Retina (tissue), 1 donor: Measurements from ENCODE around the gene NOB1.
"Not testable (repeated sequence)": the region's sequence is repeated elsewhere in the genome, so short reads cannot be mapped to it uniquely, and the experiment has no call there.

Experiments
- DNase-seq: peaks from one replicate; pipeline ENCODE4 v3.0.0-alpha.2; 2016

Gene NOB1

GRCh38 chr16:69754469-69755310 is at the start of gene NOB1:
TSS of gene NOB1 (minus strand) at chr16:69754926. CDS start at chr16:69754910, 16 bp downstream.
- peak; percentile 98 for DNase-seq

GRCh38 chr16:69804297-69804696 is 49.6 kb upstream of the NOB1 start:
- no peak for DNase-seq

- no peak for DNase-seq
Observed at GRCh38 chr16:69799611-69800031, 44.9 kb upstream of the NOB1 start.

DNA sequence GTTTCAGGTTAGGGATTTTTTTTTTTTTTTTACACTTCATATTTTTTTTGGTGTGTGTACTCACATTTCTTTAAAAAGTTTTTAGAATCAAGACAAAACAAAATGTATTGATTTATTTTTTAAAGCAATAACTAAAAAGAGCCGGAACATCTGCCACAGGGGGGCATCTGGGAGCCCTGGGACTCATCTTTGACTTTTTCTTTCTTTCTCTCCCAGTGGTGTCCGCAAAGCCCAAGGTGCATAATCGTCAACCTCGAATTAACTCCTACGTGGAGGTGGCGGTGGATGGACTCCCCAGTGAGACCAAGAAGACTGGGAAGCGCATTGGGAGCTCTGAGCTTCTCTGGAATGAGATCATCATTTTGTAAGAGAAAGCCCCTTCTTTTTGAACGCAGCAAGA is 43.7 kb upstream of the NOB1 start:
- DNase-seq = no peak

DNA sequence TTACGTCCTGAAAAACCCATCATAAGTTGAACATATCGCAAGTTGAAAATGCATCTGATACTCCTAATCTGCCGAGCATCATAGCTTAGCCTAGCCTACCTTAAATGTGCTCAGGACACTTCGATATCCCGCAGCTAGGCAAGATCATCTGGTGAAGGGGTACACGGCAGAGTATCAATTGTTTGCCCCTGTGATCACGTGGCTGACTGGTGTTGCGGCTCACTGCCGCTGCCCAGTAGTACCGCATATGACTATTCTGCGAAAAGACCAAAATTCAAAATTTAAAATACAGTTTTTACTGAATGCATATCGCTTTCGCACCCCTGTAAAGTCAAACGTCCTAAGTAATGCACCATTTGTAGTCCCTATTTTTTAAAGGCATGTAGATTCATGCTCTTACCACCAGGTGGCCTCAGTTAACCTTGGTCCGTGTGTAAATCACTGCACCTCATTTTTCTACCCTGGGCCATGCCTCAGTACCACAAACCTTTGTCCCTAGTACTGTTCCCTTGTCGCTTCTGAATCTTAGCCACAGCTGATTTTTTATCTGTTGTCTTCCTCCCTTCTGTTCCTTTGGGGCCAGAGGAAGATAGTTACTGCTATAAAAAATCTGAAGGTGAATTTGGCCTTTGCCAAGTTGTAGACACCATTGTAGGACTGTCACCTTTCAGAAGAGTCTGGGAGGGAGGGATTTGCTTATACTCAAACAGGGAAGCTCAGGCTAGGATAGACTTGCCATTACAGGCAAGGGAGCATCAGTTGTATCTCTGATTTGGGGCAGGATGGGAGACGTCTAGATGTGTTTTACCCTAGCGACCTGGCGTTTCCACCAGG is 41.8 kb upstream of the NOB1 start:
- DNase-seq = peak; percentile 75

DNA sequence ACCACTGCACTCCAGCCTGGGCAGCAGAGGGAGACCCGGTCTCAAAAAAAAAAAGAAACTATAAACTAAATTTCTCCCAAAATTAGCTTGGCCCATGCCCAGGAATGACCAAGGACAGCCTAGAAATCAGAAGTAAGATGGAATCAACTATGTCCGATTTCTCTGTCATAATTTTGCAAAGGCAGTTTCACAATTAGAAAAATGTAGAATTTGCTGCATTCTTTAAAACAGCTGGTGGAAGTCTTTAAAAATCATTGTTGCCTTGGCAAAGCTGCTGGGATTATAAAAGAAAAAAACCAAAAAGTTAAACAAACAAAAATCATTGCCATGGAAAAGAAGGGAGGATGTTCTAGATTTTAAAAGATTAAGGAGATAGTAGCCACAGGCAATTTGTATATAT is 39.8 kb upstream of the NOB1 start:
- no peak for DNase-seq

GRCh38 chr16:69793526-69793925 is 38.8 kb upstream of the NOB1 start:
- no peak for DNase-seq

DNA sequence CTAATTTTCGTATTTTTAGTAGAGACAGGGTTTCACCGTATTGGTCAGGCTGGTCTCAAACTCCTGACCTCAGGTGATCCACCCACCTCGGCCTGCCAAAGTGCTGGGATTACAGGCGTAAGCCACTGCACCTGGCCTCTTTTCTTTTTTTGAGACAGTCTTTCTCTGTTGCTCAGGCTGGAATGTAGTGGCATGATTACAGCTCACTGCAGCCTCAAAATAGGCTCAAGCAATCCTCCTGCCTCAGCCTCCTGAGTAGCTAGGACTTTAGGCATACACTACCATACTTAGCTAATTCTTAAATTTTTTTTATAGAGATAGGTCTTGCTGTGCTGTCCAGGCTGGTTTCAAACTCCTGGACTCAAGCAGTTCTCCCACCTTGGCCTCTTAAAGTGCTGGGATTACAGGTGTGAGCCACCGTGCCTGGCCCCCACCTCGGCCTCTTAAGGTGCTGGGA is 36.7 kb upstream of the NOB1 start:
- not testable (repeated sequence) for DNase-seq

GRCh38 chr16:69787883-69788282 is 33.2 kb upstream of the NOB1 start:
- no peak for DNase-seq

GRCh38 chr16:69784586-69784985 is 29.9 kb upstream of the NOB1 start:
- DNase-seq = no peak

- no peak for DNase-seq
Observed at GRCh38 chr16:69781118-69781517, 26.4 kb upstream of the NOB1 start.

GRCh38 chr16:69779724-69780123 is 25.0 kb upstream of the NOB1 start:
- no peak for DNase-seq

- no peak for DNase-seq
Observed at GRCh38 chr16:69775563-69775962, 20.8 kb upstream of the NOB1 start.

GRCh38 chr16:69773260-69773947 is 18.7 kb upstream of the NOB1 start:
- no peak for DNase-seq

DNA sequence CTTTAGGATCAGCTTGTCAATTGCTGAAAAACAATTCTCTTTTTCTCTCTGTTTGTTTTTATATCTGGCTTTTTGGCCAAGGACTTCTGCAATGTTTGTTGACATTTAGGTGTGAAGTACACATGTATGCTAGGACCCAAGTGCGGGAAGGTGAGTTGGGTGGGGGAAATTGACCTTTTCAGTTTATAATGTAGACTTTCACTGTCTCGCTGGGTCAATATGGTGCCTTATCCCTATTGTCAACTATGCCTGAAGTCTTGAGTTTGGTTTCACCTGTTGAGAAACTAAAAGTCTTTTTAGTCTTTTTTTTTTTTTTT is 16.9 kb upstream of the NOB1 start:
- no peak for DNase-seq

GRCh38 chr16:69769404-69769803 is 14.7 kb upstream of the NOB1 start:
- DNase-seq = no peak

DNA sequence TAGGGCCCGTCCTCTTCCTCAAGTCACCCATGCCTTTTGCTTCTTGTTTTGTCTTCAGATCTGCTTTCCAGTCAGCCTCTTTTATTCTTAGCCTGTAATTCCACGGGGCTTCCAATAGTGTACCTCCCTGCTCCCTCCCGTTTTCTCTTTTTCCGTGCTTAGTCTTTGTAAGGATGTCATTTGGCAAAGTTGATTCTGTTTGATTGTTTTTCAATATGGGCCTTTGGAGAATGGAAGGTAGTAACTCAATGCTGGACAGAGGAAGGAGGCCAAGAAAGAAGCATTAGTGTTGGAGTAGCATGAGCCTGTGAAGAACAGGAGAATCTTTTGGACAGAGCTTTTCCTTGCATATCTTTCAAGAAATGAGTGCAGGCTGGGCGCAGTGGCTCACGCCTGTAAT is 13.9 kb upstream of the NOB1 start:
- DNase-seq = no peak

GRCh38 chr16:69767459-69768229 is 12.9 kb upstream of the NOB1 start:
- no peak for DNase-seq

- no peak for DNase-seq
Observed at GRCh38 chr16:69763599-69763942, 8.8 kb upstream of the NOB1 start.

DNA sequence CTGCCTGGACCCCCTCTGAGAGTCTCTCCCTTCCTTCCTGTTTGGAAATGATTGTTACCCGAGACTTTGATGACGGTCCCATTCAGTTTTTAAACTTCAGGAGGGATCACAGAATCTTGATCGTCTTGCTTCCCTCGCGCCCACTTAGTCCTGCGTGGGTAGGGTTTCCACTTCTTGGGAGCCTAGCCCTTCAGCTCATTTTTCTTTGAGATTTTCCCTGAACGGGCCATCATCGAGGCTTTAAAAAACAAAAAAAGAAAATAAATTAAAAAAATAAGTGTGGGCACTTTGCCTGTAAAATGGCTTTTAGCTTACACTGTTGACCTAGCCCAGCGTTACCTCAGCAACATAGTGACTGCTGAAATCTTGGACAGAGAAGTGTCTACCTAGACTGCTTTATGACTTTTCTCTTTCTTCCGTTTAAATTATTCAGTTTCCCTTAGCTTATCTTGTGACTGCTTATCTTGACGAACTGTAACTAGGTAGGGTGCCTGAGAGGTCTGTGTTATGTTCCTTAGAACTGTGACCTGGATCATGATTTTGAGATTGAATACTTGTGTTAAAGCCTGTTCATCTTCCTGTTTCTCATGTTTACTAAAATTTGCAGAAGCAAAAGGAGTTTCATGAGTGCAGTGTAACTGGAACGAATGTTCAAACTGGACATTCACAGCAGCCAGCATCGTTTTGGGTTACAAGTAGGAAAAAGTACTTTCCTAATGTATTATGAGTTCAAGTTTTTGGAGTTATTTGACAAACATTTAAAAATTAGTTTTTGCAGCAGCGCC is 8.3 kb upstream of the NOB1 start:
- no peak for DNase-seq

DNA sequence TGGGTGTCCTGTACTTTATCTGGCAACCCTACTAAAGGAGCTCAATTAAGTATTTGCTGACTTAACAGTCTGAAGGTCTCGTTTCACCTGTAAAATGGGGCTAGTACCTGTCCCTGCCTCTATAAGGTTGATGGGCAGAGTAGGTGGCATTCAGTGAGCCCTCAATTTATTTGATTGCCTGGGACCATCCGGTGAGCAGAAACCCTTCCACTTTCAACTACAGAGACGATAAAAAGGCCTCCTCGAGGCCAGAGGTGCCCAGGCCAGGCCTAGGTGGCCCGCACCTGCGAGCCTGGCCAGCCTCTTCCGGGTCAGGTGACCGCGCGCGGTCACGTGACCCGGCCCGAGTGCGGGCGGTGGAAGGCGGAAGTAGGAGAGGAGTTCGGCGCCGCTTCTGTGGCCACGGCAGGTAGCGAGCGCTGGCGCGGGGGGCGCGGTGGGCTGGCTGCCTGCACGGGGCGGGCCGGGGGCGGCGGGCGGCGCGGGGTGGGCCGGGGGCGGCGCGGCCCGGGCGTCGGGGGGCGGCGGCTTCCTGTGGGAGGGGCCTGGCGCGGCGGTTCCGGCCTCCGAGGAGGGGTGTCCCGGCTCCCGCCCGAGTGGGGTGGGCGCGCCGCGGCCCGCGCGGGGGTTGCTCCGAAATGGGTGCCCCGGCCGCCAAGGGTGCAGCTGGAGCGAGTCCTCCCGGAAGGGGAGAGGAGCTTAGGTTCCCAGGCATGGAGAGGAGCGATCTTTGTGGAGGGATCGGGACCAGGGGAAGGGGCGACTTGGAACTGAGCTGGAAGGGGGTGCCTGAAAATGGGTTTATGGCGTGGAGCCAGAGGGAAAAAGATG is 7.5 kb upstream of the NOB1 start, which contains the start of gene WWP2:
Gene WWP2 (plus strand): TSS at position 350 of the 831 bp plus-strand sequence. CDS start 24,679 bp downstream, outside the sequence.
- DNase-seq = peak; percentile 87
